Epithelial cell of proximal tubule (primary cell): ENCODE measurements around the gene ZSCAN32. TPM values are rescaled to one million over a fixed set of nuclear protein-coding genes. Genes with fewer than 3 reads are reported as not detected.

Experiments used
- DNase-seq: peaks from one replicate; pipeline ENCODE4 v3.0.0-alpha.2; 2011; ENCODE audit warnings: low read depth
- H3K4me3 ChIP-seq: 2 replicates; pipeline ENCODE4 v1.5.1; 2011; ENCODE audit warnings: low read depth, mild to moderate bottlenecking, low read length
- CTCF ChIP-seq: conservative IDR thresholded peaks from 2 replicates; pipeline ENCODE4 v1.5.1; 2012; ENCODE audit warnings: low read depth, mild to moderate bottlenecking, low read length
- total RNA-seq: library from RNA; depleted of rRNA; stranded (reverse); fragments of >200 nt; gene quantifications from 2 replicates; pipeline ENCODE4 v1.2.3, GENCODE V29; 2015

Gene ZSCAN32
- total RNA-seq, 1 donor from 2014 or later, result 10.8 TPM

- DNase-seq, result no peak
- TF ChIP-seq CTCF, result no peak
- no peak overlapping the region for H3K4me3 ChIP-seq
Observed at GRCh38 chr16:3413730-3414379, 13.1 kb upstream of the ZSCAN32 start.

GRCh38 chr16:3408561-3409197, 7.9 kb upstream of the ZSCAN32 start:
- DNase-seq, result no peak
- no peak overlapping the region for H3K4me3 ChIP-seq
- no peak for TF ChIP-seq CTCF

- DNase-seq, result peak; percentile 6
- H3K4me3 ChIP-seq, result peak overlapping the region; percentile 99
- no peak for TF ChIP-seq CTCF
Observed at GRCh38 chr16:3401719-3402397, 1.1 kb upstream of the ZSCAN32 start.

GRCh38 chr16:3400446-3400778, 392 bp downstream of the ZSCAN32 start:
- DNase-seq, result no peak
- TF ChIP-seq CTCF, result no peak
- peak overlapping the region; percentile 99 for H3K4me3 ChIP-seq

GRCh38 chr16:3389663-3390338, 11.0 kb downstream of the ZSCAN32 start:
- no peak for DNase-seq
- no peak overlapping the region for H3K4me3 ChIP-seq
- TF ChIP-seq CTCF, result no peak

GRCh38 chr16:3388325-3388724, 12.5 kb downstream of the ZSCAN32 start:
- H3K4me3 ChIP-seq, result no peak overlapping the region
- no peak for DNase-seq
- no peak for TF ChIP-seq CTCF
